SK-N-SH treated with all-trans-retinoic acid at 6 μM for 48 hours (cell line): ENCODE results near the gene NFKB1.

Source experiments
- ATAC-seq: fragments of 200-7000 bp; cut with Tn5 transposase; 3 replicates; pipeline ENCODE4 v1.9.1; 2020; ENCODE audit warnings: mild to moderate bottlenecking, moderate library complexity
- ARNTL ChIP-seq: fragments of 450-650 bp; formaldehyde crosslinking; IDR thresholded peaks from 2 replicates; pipeline ENCODE4 v1.5.0; 2020; ENCODE audit warnings: low read depth, mild to moderate bottlenecking, moderate library complexity, borderline replicate concordance
- BACH2 ChIP-seq: fragments of 250-450 bp; sonication (Bioruptor Pico); IDR thresholded peaks from 2 replicates; pipeline ENCODE4 v1.9.0; 2021; ENCODE audit warnings: mild to moderate bottlenecking, borderline replicate concordance
- CSDC2 ChIP-seq: fragments of 250-450 bp; sonication (Bioruptor Pico); IDR thresholded peaks from 2 replicates; pipeline ENCODE4 v1.5.0; 2020; ENCODE audit warnings: mild to moderate bottlenecking, moderate library complexity
- ESRRG ChIP-seq: fragments of 250-450 bp; sonication (Bioruptor Pico); IDR thresholded peaks from 2 replicates; pipeline ENCODE4 v1.6.1; 2021; ENCODE audit warnings: mild to moderate bottlenecking
- GLIS3 ChIP-seq: fragments of 250-450 bp; sonication (Bioruptor Pico); IDR thresholded peaks from 2 replicates; pipeline ENCODE4 v1.5.0; 2020; ENCODE audit warnings: mild to moderate bottlenecking, moderate library complexity
- ISL1 ChIP-seq: fragments of 250-450 bp; sonication (Bioruptor Pico); IDR thresholded peaks from 2 replicates; pipeline ENCODE4 v2.1.2; 2022; ENCODE audit warnings: mild to moderate bottlenecking, moderate library complexity
- PPARA ChIP-seq: fragments of 250-450 bp; sonication (Bioruptor Pico); IDR thresholded peaks from 2 replicates; pipeline ENCODE4 v1.5.0; 2020; ENCODE audit warnings: mild to moderate bottlenecking, borderline replicate concordance
- RARB ChIP-seq: fragments of 250-450 bp; sonication (Bioruptor Pico); IDR thresholded peaks from 2 replicates; pipeline ENCODE4 v1.8.0; 2021; ENCODE audit warnings: mild to moderate bottlenecking, moderate library complexity
- SNAI2 ChIP-seq: fragments of 250-450 bp; sonication (Bioruptor Pico); IDR thresholded peaks from 2 replicates; pipeline ENCODE4 v1.5.0; 2020; ENCODE audit warnings: mild to moderate bottlenecking, moderate library complexity
- TCF4 ChIP-seq: fragments of 250-450 bp; sonication (Bioruptor Pico); IDR thresholded peaks from 2 replicates; pipeline ENCODE4 v1.8.0; 2021; ENCODE audit warnings: mild to moderate bottlenecking, moderate library complexity, borderline replicate concordance
- TOX ChIP-seq: fragments of 250-450 bp; sonication (Bioruptor Pico); IDR thresholded peaks from 2 replicates; pipeline ENCODE4 v1.8.0; 2021; ENCODE audit warnings: mild to moderate bottlenecking, moderate library complexity, borderline replicate concordance
- ZC3H10 ChIP-seq: fragments of 250-450 bp; sonication (Bioruptor Pico); IDR thresholded peaks from 2 replicates; pipeline ENCODE4 v1.5.1; 2021; ENCODE audit warnings: mild to moderate bottlenecking, moderate library complexity
- ZFP3 ChIP-seq: fragments of 250-450 bp; sonication (Bioruptor Pico); IDR thresholded peaks from 2 replicates; pipeline ENCODE4 v1.5.0; 2020; ENCODE audit warnings: mild to moderate bottlenecking, moderate library complexity
- ZFP30 ChIP-seq: fragments of 450-650 bp; formaldehyde crosslinking; IDR thresholded peaks from 2 replicates; pipeline ENCODE4 v1.5.0; 2022; ENCODE audit warnings: mild to moderate bottlenecking, moderate library complexity
- ZNF565 ChIP-seq: fragments of 450-650 bp; formaldehyde crosslinking; conservative IDR thresholded peaks from 2 replicates; pipeline ENCODE4 v1.5.0; 2020; ENCODE audit warnings: low read depth, mild to moderate bottlenecking, moderate library complexity
- ZNF70 ChIP-seq: fragments of 450-650 bp; formaldehyde crosslinking; IDR thresholded peaks from 2 replicates; pipeline ENCODE4 v1.5.0; 2020; ENCODE audit warnings: mild to moderate bottlenecking, moderate library complexity
- ZNF8 ChIP-seq: fragments of 450-650 bp; formaldehyde crosslinking; IDR thresholded peaks from 2 replicates; pipeline ENCODE4 v1.5.0; 2020; ENCODE audit warnings: mild to moderate bottlenecking, moderate library complexity
- TF ChIP-seq, protein P1 (sequence below): fragments of 250-450 bp; sonication (Bioruptor Pico); IDR thresholded peaks from 2 replicates; pipeline ENCODE4 v1.8.0; 2021; ENCODE audit warnings: low read depth, mild to moderate bottlenecking, moderate library complexity, borderline replicate concordance
- TF ChIP-seq, protein P2 (sequence below): fragments of 250-450 bp; sonication (Bioruptor Pico); IDR thresholded peaks from 2 replicates; pipeline ENCODE4 v1.5.0; 2020; ENCODE audit warnings: mild to moderate bottlenecking, moderate library complexity
- TF ChIP-seq, protein P3 (sequence below): fragments of 250-450 bp; sonication (Bioruptor Pico); IDR thresholded peaks from 2 replicates; pipeline ENCODE4 v1.5.1; 2021; ENCODE audit warnings: mild to moderate bottlenecking, moderate library complexity
- TF ChIP-seq, protein P4 (sequence below): fragments of 250-450 bp; sonication (Bioruptor Pico); IDR thresholded peaks from 2 replicates; pipeline ENCODE4 v1.8.0; 2020; ENCODE audit warnings: mild to moderate bottlenecking, moderate library complexity, borderline replicate concordance

NFKB1 gene

DNA sequence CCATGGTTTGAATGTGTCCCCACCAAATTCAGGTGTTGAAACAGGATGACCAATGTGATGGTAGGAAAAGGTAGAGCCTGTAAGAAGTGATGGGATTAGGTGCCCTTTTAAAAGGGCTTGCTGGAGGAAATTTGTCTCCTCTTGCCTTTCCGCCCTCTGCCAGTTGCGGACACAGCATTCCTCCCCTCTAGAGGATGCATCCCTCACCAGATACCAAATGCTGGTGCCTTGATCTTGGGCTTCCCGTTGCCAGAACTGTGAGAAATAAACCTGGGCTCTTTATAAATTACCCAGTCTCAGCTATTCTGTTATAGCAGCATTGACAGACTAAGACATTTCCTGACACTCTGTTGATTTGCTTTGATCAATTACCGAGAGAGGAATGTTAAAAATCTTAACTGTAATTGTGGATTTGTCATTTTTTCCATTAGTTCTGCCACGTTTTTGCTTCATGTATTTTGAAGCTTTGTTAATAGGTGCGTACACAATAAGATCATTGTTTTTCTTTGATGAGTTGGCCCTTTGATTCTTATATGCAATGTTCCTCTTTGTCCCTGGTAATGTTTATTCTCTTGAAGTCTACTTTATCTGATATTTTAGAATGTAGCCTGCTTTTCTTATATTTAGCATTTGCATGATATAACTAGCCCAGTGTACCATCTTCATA is 13.3 kb downstream of the NFKB1 start:
- TF ChIP-seq BACH2 (CRISPR knock-in tag) (no peak), ZNF8 (CRISPR knock-in tag) (no peak), PPARA (CRISPR knock-in tag) (no peak), SNAI2 (CRISPR knock-in tag) (no peak), GLIS3 (CRISPR knock-in tag) (no peak), ARNTL (CRISPR knock-in tag) (no peak), TCF4 (CRISPR knock-in tag) (no peak), ZNF565 (CRISPR knock-in tag) (no peak), ESRRG (CRISPR knock-in tag) (no peak), ZC3H10 (CRISPR knock-in tag) (no peak), ZFP30 (CRISPR knock-in tag) (no peak), ZFP3 (no peak), ZNF70 (CRISPR knock-in tag) (no peak), RARB (CRISPR knock-in tag) (no peak)
- TF ChIP-seq, protein P1, sequence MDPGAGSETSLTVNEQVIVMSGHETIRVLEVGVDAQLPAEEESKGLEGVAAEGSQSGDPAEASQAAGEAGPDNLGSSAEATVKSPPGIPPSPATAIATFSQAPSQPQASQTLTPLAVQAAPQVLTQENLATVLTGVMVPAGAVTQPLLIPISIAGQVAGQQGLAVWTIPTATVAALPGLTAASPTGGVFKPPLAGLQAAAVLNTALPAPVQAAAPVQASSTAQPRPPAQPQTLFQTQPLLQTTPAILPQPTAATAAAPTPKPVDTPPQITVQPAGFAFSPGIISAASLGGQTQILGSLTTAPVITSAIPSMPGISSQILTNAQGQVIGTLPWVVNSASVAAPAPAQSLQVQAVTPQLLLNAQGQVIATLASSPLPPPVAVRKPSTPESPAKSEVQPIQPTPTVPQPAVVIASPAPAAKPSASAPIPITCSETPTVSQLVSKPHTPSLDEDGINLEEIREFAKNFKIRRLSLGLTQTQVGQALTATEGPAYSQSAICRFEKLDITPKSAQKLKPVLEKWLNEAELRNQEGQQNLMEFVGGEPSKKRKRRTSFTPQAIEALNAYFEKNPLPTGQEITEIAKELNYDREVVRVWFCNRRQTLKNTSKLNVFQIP (CRISPR knock-in tag): no peak
- TF ChIP-seq, protein P2, sequence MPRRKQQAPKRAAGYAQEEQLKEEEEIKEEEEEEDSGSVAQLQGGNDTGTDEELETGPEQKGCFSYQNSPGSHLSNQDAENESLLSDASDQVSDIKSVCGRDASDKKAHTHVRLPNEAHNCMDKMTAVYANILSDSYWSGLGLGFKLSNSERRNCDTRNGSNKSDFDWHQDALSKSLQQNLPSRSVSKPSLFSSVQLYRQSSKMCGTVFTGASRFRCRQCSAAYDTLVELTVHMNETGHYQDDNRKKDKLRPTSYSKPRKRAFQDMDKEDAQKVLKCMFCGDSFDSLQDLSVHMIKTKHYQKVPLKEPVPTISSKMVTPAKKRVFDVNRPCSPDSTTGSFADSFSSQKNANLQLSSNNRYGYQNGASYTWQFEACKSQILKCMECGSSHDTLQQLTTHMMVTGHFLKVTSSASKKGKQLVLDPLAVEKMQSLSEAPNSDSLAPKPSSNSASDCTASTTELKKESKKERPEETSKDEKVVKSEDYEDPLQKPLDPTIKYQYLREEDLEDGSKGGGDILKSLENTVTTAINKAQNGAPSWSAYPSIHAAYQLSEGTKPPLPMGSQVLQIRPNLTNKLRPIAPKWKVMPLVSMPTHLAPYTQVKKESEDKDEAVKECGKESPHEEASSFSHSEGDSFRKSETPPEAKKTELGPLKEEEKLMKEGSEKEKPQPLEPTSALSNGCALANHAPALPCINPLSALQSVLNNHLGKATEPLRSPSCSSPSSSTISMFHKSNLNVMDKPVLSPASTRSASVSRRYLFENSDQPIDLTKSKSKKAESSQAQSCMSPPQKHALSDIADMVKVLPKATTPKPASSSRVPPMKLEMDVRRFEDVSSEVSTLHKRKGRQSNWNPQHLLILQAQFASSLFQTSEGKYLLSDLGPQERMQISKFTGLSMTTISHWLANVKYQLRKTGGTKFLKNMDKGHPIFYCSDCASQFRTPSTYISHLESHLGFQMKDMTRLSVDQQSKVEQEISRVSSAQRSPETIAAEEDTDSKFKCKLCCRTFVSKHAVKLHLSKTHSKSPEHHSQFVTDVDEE (CRISPR knock-in tag): no peak
- TF ChIP-seq, protein P3, sequence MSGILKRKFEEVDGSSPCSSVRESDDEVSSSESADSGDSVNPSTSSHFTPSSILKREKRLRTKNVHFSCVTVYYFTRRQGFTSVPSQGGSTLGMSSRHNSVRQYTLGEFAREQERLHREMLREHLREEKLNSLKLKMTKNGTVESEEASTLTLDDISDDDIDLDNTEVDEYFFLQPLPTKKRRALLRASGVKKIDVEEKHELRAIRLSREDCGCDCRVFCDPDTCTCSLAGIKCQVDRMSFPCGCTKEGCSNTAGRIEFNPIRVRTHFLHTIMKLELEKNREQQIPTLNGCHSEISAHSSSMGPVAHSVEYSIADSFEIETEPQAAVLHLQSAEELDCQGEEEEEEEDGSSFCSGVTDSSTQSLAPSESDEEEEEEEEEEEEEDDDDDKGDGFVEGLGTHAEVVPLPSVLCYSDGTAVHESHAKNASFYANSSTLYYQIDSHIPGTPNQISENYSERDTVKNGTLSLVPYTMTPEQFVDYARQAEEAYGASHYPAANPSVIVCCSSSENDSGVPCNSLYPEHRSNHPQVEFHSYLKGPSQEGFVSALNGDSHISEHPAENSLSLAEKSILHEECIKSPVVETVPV (CRISPR knock-in tag): no peak
- TF ChIP-seq, protein P4, sequence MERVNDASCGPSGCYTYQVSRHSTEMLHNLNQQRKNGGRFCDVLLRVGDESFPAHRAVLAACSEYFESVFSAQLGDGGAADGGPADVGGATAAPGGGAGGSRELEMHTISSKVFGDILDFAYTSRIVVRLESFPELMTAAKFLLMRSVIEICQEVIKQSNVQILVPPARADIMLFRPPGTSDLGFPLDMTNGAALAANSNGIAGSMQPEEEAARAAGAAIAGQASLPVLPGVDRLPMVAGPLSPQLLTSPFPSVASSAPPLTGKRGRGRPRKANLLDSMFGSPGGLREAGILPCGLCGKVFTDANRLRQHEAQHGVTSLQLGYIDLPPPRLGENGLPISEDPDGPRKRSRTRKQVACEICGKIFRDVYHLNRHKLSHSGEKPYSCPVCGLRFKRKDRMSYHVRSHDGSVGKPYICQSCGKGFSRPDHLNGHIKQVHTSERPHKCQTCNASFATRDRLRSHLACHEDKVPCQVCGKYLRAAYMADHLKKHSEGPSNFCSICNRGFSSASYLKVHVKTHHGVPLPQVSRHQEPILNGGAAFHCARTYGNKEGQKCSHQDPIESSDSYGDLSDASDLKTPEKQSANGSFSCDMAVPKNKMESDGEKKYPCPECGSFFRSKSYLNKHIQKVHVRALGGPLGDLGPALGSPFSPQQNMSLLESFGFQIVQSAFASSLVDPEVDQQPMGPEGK (CRISPR knock-in tag): no peak
- ATAC-seq: no peak

DNA sequence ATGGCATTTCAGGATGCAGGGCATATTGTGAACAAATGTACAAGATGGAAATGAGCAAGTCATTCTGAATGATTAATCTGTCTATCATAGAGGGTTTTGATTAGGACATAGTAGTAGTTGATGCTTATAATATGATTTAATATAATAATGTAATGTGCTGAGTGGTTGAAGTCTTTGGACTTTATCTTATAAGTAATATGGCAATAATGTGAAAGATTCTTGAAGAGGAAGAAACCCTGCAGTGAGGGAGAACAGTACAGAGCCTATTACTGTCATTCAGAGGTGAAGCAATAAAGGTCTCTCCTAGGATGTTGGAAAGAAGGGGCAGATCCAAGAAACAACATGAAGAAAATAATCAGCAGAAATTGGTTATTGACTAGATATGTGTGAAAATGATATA is 16.6 kb downstream of the NFKB1 start:
- TF ChIP-seq, protein P2 (CRISPR knock-in tag): no peak
- TF ChIP-seq ZFP30 (CRISPR knock-in tag): no peak
- TF ChIP-seq, all 23 proteins: peak for 0
- ATAC-seq: no peak

DNA sequence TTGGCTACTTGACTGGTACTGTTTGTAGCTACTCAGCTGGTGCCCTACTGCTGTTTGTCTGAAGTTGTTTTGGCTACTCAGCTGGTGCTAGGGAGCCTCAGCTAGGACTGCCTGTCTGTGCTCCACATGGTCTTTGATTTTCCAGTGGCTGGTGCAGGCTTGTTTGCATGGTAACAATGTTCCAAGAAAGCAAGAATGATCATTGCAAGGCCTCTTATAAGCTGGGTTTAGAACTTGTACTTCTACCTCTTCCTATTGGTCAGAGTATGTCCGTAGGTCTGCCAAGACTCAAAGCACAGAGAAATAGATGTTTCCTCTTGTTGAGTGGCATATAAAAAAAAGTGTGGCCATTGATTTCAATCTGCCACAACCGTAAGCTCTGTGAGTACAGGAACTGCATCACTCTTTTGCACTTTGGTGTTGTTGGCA is 17.6 kb downstream of the NFKB1 start:
- no peak for ATAC-seq
- TF ChIP-seq ZNF70 (CRISPR knock-in tag) (no peak), ARNTL (CRISPR knock-in tag) (no peak), ESRRG (CRISPR knock-in tag) (no peak), BACH2 (CRISPR knock-in tag) (no peak), ISL1 (no peak), CSDC2 (no peak), ZFP30 (CRISPR knock-in tag) (no peak), ZNF8 (CRISPR knock-in tag) (no peak), ZC3H10 (CRISPR knock-in tag) (no peak), PPARA (CRISPR knock-in tag) (no peak), TOX (CRISPR knock-in tag) (no peak)
- TF ChIP-seq, protein P4 (CRISPR knock-in tag): no peak
- TF ChIP-seq, protein P1 (CRISPR knock-in tag): no peak
